Colonic mucosa (tissue), 4 donors: ENCODE measurements around the gene AKT2. TPM values are rescaled to one million over a fixed set of nuclear protein-coding genes. Genes with fewer than 3 reads are reported as not detected.

Source experiments
- DNase-seq: peaks from one replicate; pipeline ENCODE4 v3.0.0-alpha.2; 2020
- H3K27ac ChIP-seq: fragments of 200-600 bp; one replicate; pipeline ENCODE4 v1.8.0; 2021
- H3K27me3 ChIP-seq: fragments of 200-600 bp; one replicate; pipeline ENCODE4 v1.8.0; 2021
- H3K36me3 ChIP-seq: fragments of 200-600 bp; one replicate; pipeline ENCODE4 v1.8.0; 2021
- H3K4me1 ChIP-seq: fragments of 200-600 bp; one replicate; pipeline ENCODE4 v1.8.0; 2021; ENCODE audit warnings: mild to moderate bottlenecking
- H3K4me3 ChIP-seq: fragments of 200-600 bp; one replicate; pipeline ENCODE4 v1.8.0; 2021
- H3K9ac ChIP-seq, 2 donors: one replicate each; pipeline ENCODE4 v1.7.0; 2013; ENCODE audit warnings: control low read depth in 2 of 2, low read depth in 2 of 2, low read length in 2 of 2
- H3K9me3 ChIP-seq: fragments of 200-600 bp; one replicate; pipeline ENCODE4 v1.8.0; 2021
- intact Hi-C: fragments of 100-400 bp; cut with DNase I; formaldehyde crosslinking; loops from one replicate; pipeline ENCODE4 v1.14.1; 2022
- total RNA-seq, 2 donors: library from RNA; stranded (reverse); fragmentation: NEBNext Ultra II Directional in 1 of 2; extraction: Animal tissue kit (Norgen Biotek cat#: 25700) in 1 of 2; gene quantifications; one replicate each; pipeline ENCODE4 v1.2.1, GENCODE V29; 2021
- TF ChIP-seq, protein P1 (sequence below): fragments of 200-600 bp; IDR thresholded peaks from one replicate; pipeline ENCODE4 v1.8.0; 2022; ENCODE audit warnings: antibody characterized with exemption, mild to moderate bottlenecking
- donor health status: healthy.
- donor health status: DM: no; HTN: no; CAD: no.
- donor health status: DM: no; HTN: no; CAD: no.

AKT2 gene
- total RNA-seq, 2 donors from 2014 or later, result 95.4 to 119 TPM

GRCh38 chr19:40229926-40230417, 55.2 kb downstream of the AKT2 start:
- intact Hi-C loops, result no loop called here
- H3K4me3 ChIP-seq, result no peak overlapping the region

DNA sequence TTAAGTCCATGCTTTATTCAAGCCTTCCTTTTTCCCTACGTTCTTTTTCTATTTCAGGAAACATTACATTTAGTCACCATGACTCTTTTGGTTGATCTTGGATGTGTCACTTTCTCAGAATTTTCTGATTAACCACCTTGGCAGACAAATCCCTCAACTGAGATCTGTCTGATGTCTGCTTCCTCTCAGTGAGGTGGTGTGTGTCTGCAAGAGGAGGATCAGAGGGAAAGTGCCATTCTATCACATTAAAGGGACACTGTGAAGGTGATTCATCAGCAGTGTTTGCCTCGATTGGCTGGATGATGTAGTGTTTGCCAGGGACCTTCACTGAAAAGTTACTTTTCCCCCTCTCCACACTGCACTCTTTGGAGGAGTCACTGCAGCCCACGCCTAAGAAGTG, 55.7 kb downstream of the AKT2 start:
- Histone ChIP-seq H3K27me3 (peaks cover 35% of the 10 kb centered on the region), H3K4me3 (no peak overlapping the region), H3K4me1 (peaks cover 10% of the 10 kb centered on the region), H3K27ac (no peak overlapping the region), H3K9me3 (no peaks in the 10 kb centered on the region), H3K36me3 (no peaks in the 10 kb centered on the region), H3K9ac (no peak overlapping the region)
- intact Hi-C loops, result no loop called here
- TF ChIP-seq, protein P1, sequence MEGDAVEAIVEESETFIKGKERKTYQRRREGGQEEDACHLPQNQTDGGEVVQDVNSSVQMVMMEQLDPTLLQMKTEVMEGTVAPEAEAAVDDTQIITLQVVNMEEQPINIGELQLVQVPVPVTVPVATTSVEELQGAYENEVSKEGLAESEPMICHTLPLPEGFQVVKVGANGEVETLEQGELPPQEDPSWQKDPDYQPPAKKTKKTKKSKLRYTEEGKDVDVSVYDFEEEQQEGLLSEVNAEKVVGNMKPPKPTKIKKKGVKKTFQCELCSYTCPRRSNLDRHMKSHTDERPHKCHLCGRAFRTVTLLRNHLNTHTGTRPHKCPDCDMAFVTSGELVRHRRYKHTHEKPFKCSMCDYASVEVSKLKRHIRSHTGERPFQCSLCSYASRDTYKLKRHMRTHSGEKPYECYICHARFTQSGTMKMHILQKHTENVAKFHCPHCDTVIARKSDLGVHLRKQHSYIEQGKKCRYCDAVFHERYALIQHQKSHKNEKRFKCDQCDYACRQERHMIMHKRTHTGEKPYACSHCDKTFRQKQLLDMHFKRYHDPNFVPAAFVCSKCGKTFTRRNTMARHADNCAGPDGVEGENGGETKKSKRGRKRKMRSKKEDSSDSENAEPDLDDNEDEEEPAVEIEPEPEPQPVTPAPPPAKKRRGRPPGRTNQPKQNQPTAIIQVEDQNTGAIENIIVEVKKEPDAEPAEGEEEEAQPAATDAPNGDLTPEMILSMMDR, result no peak
- no peak for DNase-seq

More at GRCh38 chr19:40229926-40230417, 55.2 kb downstream of the AKT2 start:
- Histone ChIP-seq H3K9me3 (no peaks in the 10 kb centered on the region), H3K27me3 (peaks cover 30% of the 10 kb centered on the region), H3K36me3 (no peaks in the 10 kb centered on the region), H3K4me1 (peaks cover 10% of the 10 kb centered on the region), H3K27ac (no peak overlapping the region), H3K9ac (no peak overlapping the region)
- TF ChIP-seq, protein P1, result no peak
- no peak for DNase-seq

GRCh38 chr19:40228863-40229262, 56.3 kb downstream of the AKT2 start:
- intact Hi-C loops, result no loop called here
- Histone ChIP-seq H3K27ac (no peak overlapping the region), H3K9ac (no peak overlapping the region), H3K4me1 (peaks cover 10% of the 10 kb centered on the region), H3K4me3 (no peak overlapping the region), H3K27me3 (peaks cover 37% of the 10 kb centered on the region), H3K36me3 (no peaks in the 10 kb centered on the region), H3K9me3 (no peaks in the 10 kb centered on the region)
- DNase-seq, result no peak
- TF ChIP-seq, protein P1, result no peak

DNA sequence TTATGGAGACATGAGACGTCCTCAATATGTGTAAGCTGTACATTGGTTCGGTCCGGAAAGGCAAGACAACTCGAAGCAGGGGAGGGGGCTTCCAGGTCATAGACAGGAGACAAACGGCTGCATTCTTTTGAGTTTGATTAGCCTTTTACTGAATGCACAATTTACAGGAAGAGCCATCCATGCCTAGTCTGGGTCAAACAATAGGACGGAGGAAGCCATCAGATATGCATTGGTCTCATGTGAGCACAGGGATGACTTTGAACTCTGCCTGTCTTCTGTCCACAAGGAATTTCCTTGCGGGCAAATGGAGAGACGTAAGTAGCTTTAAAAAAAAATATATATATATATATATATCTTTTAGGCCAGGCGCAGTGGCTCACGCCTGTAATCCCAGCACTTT, 56.8 kb downstream of the AKT2 start:
- DNase-seq, result no peak
- Histone ChIP-seq H3K9me3 (no peaks in the 10 kb centered on the region), H3K27ac (no peak overlapping the region), H3K27me3 (peaks cover 37% of the 10 kb centered on the region), H3K9ac (no peak overlapping the region), H3K36me3 (no peaks in the 10 kb centered on the region), H3K4me3 (no peak overlapping the region), H3K4me1 (peaks cover 10% of the 10 kb centered on the region)
- intact Hi-C loops, result no loop called here
- TF ChIP-seq, protein P1, result no peak

GRCh38 chr19:40225440-40226305, 59.5 kb downstream of the AKT2 start:
- Histone ChIP-seq H3K36me3 (no peaks in the 10 kb centered on the region), H3K9ac (no peak overlapping the region), H3K9me3 (no peaks in the 10 kb centered on the region), H3K27ac (no peak overlapping the region), H3K4me3 (peak overlapping the region; percentile 6), H3K4me1 (peaks cover 10% of the 10 kb centered on the region), H3K27me3 (peaks cover 37% of the 10 kb centered on the region)
- intact Hi-C loops, result no loop called here
- DNase-seq, result no peak
- TF ChIP-seq, protein P1, result no peak
